ENCODE data around the gene ESF1.

DNA sequence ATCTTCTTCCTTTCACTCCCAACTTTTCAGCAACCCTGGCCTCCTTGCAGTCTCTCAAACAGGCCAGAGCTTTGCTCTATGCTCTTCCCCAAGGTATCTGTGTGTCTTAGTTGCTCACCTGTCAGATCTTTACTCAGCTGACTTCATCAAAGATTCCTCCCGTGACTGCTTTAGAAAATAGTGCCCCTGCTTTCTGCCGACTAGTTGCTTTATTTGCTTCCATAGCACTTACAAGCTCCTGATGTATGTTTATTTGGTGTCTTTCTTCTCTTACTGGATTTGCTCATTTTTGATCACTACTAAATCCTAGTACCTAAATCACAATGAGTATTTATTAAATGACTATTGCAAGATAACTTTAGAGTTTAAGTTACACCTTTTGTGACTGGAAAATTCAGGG lies 6.0 kb upstream of the ESF1 start:
- TF ChIP-seq, protein P1, sequence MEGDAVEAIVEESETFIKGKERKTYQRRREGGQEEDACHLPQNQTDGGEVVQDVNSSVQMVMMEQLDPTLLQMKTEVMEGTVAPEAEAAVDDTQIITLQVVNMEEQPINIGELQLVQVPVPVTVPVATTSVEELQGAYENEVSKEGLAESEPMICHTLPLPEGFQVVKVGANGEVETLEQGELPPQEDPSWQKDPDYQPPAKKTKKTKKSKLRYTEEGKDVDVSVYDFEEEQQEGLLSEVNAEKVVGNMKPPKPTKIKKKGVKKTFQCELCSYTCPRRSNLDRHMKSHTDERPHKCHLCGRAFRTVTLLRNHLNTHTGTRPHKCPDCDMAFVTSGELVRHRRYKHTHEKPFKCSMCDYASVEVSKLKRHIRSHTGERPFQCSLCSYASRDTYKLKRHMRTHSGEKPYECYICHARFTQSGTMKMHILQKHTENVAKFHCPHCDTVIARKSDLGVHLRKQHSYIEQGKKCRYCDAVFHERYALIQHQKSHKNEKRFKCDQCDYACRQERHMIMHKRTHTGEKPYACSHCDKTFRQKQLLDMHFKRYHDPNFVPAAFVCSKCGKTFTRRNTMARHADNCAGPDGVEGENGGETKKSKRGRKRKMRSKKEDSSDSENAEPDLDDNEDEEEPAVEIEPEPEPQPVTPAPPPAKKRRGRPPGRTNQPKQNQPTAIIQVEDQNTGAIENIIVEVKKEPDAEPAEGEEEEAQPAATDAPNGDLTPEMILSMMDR (IDR thresholded peaks at IDR 0.05), result no peak
- no peak for TF ChIP-seq POLR2A (IDR thresholded peaks at IDR 0.05)

Data from esophagus squamous epithelium (tissue), 4 donors.